Measurements from ENCODE around the gene IFT20.

DNA sequence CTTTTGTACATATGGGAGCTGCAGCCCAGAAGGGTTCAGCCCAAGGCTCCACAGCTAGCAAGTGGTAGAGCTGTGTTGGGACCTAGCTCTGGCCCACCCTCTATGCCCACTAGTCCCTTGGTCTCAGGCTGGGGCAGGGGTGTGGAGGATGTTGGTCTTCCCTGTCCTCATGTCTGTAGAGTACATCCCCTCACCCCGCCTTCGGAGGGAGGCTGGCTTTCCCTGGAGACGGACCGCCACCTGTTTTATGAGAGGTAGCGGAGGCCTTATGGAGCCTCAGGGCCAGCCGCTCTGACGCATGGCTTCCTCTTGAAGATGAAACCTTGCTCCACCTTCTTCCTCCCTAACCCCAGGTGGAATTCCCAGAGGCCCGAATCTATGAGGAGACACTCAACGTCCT, 8.7 kb upstream of the IFT20 start:
- TF ChIP-seq, protein P1, sequence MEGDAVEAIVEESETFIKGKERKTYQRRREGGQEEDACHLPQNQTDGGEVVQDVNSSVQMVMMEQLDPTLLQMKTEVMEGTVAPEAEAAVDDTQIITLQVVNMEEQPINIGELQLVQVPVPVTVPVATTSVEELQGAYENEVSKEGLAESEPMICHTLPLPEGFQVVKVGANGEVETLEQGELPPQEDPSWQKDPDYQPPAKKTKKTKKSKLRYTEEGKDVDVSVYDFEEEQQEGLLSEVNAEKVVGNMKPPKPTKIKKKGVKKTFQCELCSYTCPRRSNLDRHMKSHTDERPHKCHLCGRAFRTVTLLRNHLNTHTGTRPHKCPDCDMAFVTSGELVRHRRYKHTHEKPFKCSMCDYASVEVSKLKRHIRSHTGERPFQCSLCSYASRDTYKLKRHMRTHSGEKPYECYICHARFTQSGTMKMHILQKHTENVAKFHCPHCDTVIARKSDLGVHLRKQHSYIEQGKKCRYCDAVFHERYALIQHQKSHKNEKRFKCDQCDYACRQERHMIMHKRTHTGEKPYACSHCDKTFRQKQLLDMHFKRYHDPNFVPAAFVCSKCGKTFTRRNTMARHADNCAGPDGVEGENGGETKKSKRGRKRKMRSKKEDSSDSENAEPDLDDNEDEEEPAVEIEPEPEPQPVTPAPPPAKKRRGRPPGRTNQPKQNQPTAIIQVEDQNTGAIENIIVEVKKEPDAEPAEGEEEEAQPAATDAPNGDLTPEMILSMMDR (conservative IDR thresholded peaks at IDR 0.05; ENCODE audit: low read depth in 2 of 2): no peak
- TF ChIP-seq POLR2AphosphoS5 (IDR thresholded peaks at IDR 0.05; ENCODE audit: low read depth) (no peak), CREB1 (CRISPR knock-in tag; IDR thresholded peaks at IDR 0.05; ENCODE audit: low read depth) (no peak), EZH2 (IDR thresholded peaks at IDR 0.05; ENCODE audit: low read depth, unreplicated experiment) (no peak), EZH2phosphoT487 (IDR thresholded peaks at IDR 0.05; ENCODE audit: unreplicated experiment) (no peak), NANOG (IDR thresholded peaks at IDR 0.05; ENCODE audit: borderline replicate concordance) (no peak), ZNF114 (CRISPR knock-in tag; IDR thresholded peaks at IDR 0.05) (no peak)
- TF ChIP-seq, protein P2, sequence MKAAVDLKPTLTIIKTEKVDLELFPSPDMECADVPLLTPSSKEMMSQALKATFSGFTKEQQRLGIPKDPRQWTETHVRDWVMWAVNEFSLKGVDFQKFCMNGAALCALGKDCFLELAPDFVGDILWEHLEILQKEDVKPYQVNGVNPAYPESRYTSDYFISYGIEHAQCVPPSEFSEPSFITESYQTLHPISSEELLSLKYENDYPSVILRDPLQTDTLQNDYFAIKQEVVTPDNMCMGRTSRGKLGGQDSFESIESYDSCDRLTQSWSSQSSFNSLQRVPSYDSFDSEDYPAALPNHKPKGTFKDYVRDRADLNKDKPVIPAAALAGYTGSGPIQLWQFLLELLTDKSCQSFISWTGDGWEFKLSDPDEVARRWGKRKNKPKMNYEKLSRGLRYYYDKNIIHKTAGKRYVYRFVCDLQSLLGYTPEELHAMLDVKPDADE (IDR thresholded peaks at IDR 0.05): no peak

Measured in GM23338 (cell line).